Measurements from ENCODE around the gene CHCT1.
"Not testable (repeated sequence)": the region's sequence is repeated elsewhere in the genome, so short reads cannot be mapped to it uniquely, and the experiment has no call there.

The CHCT1 gene

GRCh38 chr17:60403523-60403810 is 18.8 kb upstream of the CHCT1 start:
- no peak for DNase-seq (ENCODE audit: low read depth)
- no peak for TF ChIP-seq CTCF (conservative IDR thresholded peaks at IDR 0.05; ENCODE audit: low read depth, low read length)
- no peak overlapping the region for H3K4me3 ChIP-seq (ENCODE audit: low read depth, low read length)

- DNase-seq (ENCODE audit: low read depth): no peak
- no peak overlapping the region for H3K4me3 ChIP-seq (ENCODE audit: low read depth, low read length)
- TF ChIP-seq CTCF (conservative IDR thresholded peaks at IDR 0.05; ENCODE audit: low read depth, low read length): no peak
Measured at GRCh38 chr17:60403962-60404361, 18.3 kb upstream of the CHCT1 start.

- no peak for DNase-seq (ENCODE audit: low read depth)
- H3K4me3 ChIP-seq (ENCODE audit: low read depth, low read length): no peak overlapping the region
- no peak for TF ChIP-seq CTCF (conservative IDR thresholded peaks at IDR 0.05; ENCODE audit: low read depth, low read length)
Measured at GRCh38 chr17:60406887-60407286, 15.4 kb upstream of the CHCT1 start.

- DNase-seq (ENCODE audit: low read depth): no peak
- H3K4me3 ChIP-seq (ENCODE audit: low read depth, low read length): no peak overlapping the region
- no peak for TF ChIP-seq CTCF (conservative IDR thresholded peaks at IDR 0.05; ENCODE audit: low read depth, low read length)
Measured at GRCh38 chr17:60410001-60410400, 12.3 kb upstream of the CHCT1 start.

- H3K4me3 ChIP-seq (ENCODE audit: low read depth, low read length): no peak overlapping the region
- no peak for TF ChIP-seq CTCF (conservative IDR thresholded peaks at IDR 0.05; ENCODE audit: low read depth, low read length)
- DNase-seq (ENCODE audit: low read depth): no peak
Measured at GRCh38 chr17:60412701-60413100, 9.6 kb upstream of the CHCT1 start.

- DNase-seq (ENCODE audit: low read depth): no peak
- no peak for TF ChIP-seq CTCF (conservative IDR thresholded peaks at IDR 0.05; ENCODE audit: low read depth, low read length)
Measured at GRCh38 chr17:60415146-60415545, 7.1 kb upstream of the CHCT1 start.

GRCh38 chr17:60416368-60416925 is 5.8 kb upstream of the CHCT1 start:
- H3K4me3 ChIP-seq (ENCODE audit: low read depth, low read length): no peak overlapping the region
- DNase-seq (ENCODE audit: low read depth): no peak
- TF ChIP-seq CTCF (conservative IDR thresholded peaks at IDR 0.05; ENCODE audit: low read depth, low read length): no peak

More at GRCh38 chr17:60415146-60415545, 7.1 kb upstream of the CHCT1 start:
- no peak overlapping the region for H3K4me3 ChIP-seq (ENCODE audit: low read depth, low read length)

- DNase-seq (ENCODE audit: low read depth); H3K4me3 ChIP-seq (ENCODE audit: low read depth, low read length): not testable (repeated sequence)
Measured at GRCh38 chr17:60419003-60419402, 3.3 kb upstream of the CHCT1 start.

- not testable (repeated sequence) for H3K4me3 ChIP-seq (ENCODE audit: low read depth, low read length); DNase-seq (ENCODE audit: low read depth)
Measured at GRCh38 chr17:60419875-60420274, 2.4 kb upstream of the CHCT1 start.
